Liver (tissue), 2 donors: Measurements from ENCODE around the gene PTPRN2.

Experiments
- EGR1 ChIP-seq, 2 donors: IDR thresholded peaks; 2 replicates each; pipeline ENCODE4 v1.6.1; 2016 to 2018; ENCODE audit warnings: antibody characterized with exemption in 2 of 2, low read depth in 2 of 2
- TF ChIP-seq, protein P1 (sequence below): IDR thresholded peaks from 2 replicates; pipeline ENCODE4 v1.6.1; 2016; ENCODE audit warnings: antibody characterized with exemption, mild to moderate bottlenecking
- donor health status: healthy.

DNA sequence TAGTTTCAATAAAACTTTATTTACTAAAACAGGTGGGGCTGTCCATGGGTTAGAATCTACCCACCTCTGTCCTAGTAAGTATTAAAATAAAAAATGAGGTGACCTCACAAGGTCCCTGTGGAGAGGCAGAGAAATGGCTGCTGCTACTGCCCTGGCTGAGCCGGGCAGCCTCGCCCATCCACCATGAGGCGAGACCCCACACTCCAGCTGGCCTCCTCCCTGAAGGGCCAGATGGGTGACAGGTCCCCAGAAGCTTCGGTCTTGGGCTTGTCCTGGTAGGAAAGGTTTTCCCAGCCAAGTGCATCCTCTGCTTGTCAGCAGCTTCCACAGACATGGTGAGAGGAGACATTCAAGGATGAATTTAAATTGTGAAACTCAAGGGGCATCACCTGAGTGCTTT is 565.8 kb downstream of the PTPRN2 start:
- TF ChIP-seq, protein P1, sequence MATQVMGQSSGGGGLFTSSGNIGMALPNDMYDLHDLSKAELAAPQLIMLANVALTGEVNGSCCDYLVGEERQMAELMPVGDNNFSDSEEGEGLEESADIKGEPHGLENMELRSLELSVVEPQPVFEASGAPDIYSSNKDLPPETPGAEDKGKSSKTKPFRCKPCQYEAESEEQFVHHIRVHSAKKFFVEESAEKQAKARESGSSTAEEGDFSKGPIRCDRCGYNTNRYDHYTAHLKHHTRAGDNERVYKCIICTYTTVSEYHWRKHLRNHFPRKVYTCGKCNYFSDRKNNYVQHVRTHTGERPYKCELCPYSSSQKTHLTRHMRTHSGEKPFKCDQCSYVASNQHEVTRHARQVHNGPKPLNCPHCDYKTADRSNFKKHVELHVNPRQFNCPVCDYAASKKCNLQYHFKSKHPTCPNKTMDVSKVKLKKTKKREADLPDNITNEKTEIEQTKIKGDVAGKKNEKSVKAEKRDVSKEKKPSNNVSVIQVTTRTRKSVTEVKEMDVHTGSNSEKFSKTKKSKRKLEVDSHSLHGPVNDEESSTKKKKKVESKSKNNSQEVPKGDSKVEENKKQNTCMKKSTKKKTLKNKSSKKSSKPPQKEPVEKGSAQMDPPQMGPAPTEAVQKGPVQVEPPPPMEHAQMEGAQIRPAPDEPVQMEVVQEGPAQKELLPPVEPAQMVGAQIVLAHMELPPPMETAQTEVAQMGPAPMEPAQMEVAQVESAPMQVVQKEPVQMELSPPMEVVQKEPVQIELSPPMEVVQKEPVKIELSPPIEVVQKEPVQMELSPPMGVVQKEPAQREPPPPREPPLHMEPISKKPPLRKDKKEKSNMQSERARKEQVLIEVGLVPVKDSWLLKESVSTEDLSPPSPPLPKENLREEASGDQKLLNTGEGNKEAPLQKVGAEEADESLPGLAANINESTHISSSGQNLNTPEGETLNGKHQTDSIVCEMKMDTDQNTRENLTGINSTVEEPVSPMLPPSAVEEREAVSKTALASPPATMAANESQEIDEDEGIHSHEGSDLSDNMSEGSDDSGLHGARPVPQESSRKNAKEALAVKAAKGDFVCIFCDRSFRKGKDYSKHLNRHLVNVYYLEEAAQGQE, result no peak
- TF ChIP-seq EGR1 (IDR thresholded peaks at IDR 0.05; ENCODE audit: low read depth in 2 of 2), result no peak
